Measurements from ENCODE around the gene NFIC.
A peak's percentile ranks its signal among the peaks of the same experiment; 100 is the strongest.

Gene NFIC

DNA sequence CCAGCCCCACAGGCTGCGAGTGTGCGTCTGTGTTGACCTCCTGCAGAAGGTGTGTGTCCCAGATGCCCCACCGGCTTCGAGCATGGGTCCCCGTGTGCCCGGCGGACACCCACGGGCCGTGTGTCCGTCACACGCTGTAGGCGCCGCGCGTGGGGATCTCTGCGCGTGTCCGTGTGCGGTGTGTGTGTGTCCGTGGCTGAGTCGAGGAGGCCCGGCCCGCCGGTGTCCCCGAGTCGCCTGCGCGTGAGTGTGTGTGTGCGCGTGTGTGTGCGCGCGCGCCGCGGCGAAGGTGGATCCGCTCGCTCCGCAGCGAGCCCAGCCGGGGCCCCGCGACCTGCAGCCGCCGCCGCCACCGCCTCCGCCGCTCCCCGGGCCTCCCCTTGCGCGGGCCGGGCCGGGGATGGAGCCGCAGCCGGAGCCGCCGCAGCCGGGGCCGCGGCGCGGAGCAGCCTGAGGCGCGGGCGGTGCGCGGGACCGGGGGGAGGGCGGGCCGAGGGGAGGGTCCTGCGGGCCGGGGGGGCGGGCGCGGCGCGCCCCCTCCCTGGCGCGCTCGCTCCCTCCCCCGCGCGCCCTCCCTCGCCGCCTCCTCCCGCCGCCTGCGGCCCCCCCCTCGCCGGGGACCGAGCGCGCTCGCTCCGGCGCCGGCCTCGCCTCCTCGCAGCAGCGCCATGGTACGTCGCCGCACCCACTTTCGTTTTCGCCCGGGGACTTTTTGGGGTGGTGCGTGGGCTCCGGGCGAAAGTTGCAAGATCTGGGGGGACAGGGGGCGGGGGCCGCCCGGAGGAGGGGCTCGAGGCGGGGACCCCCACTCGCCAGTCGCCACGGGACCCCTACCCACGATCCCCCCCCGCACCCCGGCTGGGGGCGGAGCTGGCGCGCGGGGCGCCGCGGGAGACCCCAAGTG lies 7.1 kb upstream of the NFIC start:
- DNase-seq (ENCODE audit: low read depth in 2 of 2): peak; percentile 51 to 54

DNA sequence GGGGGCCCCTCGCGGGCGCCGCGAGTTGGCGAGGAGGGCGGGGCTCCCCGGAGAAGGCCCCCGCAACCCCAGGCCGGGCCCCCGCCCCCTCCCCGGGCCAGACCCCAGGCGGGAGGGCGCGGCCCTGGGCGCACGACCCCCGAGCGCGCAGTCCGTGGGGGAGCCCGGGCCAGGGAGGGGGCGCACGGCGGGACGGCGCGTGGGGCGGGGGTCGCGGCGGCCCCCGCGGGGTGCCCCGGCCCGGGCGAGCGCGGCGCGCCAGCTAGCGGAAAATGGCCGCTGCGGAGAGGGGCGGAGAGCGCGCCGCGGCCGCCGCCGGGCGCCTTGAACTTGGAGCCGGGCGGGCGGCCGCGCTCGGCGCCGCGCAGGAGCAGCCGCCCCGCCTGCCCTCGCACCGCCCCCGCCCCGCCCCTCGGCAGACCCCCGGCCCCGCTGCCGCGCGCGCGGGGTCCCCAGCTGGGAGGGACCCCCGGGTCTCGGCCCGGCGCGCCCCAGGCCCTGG lies 6.4 kb upstream of the NFIC start:
- DNase-seq (ENCODE audit: low read depth in 2 of 2): peak in 1 of 2 donors; percentile 18

DNA sequence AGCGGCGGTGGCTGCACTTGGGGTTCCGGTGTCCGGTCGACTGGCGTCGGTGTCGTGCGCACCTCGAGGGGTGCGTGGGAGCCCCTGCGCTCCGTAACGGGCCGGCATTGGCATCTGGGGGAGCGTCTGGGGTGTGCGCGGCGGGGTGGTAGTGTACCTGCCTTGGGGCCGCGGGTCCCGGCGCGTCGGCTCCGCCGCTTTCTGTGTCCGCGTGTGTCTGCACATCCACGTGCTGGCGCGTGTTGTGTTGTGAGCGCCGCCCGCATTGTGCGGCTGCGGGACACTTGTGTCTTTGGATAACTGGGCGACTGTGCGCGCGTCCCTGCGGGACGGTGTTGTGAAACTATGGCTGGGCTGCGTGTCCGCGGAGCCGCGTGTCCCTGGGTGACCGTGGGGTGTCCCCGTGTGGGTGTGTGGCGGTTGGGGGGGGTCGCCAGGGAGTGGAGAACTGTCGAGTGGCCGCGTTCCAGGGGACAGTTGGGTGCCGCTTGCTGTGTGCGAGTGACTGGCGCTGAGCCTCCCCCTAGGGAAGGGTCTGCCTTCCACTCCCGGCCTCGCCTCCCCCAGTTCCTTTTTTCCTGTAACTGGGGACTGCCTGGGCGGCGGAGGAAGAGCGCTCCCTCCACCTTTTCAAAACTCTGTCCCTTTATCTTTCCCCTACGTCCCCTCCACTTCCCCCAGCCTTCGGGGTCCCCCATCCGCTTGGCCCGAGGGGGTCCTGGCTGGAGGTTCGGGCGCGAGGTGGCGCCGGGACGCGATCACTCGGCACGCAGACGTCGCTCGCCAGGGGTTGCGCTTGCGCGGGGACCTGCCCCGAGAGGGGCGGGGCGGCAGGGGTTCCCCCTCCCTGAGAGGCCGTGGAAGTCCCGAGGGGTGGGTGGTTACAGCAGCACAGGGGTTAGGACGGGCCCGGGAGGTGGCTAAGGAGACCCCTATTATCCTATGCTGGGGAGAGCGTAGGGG lies 5.7 kb upstream of the NFIC start:
- peak; percentile 70 to 75 for DNase-seq (ENCODE audit: low read depth in 2 of 2)

DNA sequence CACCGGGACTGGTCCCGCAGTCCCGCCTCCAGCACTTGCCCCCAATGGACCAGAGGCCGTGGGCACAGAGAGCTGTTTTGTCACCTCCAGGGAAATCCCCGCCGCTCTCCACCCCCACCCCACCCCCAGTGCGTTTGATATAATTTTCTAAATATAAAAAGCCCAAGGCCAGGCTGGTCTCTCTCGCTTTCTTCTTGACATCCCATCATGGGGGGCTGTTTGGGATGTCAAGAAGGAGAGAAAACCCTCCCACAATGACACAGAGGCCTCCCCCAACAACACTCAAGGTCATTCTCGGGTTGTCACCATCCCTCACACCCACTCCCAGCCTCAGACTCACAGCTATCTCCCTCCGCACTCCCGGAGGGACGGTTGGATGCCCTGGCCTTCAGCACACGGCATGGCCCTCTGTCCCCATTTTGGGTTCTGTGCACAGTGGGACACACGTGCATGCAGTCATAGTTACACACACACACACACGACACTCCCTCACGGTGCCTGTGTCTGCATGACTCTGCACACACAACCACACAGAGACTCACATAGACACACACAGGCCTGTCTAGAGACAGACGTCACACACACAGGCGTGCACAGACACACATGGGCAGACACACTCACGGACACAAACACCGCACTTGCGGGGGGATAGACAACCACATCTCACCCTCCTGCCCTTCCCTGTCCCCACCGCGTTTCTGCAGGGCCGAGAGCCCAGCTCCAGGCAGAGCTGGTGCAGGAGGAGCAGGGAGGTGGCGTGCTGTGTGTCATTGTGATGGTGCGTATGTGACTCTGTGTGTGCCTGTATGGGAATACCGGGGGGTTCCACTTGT lies 4.8 kb upstream of the NFIC start:
- DNase-seq (ENCODE audit: low read depth in 2 of 2): no peak

DNA sequence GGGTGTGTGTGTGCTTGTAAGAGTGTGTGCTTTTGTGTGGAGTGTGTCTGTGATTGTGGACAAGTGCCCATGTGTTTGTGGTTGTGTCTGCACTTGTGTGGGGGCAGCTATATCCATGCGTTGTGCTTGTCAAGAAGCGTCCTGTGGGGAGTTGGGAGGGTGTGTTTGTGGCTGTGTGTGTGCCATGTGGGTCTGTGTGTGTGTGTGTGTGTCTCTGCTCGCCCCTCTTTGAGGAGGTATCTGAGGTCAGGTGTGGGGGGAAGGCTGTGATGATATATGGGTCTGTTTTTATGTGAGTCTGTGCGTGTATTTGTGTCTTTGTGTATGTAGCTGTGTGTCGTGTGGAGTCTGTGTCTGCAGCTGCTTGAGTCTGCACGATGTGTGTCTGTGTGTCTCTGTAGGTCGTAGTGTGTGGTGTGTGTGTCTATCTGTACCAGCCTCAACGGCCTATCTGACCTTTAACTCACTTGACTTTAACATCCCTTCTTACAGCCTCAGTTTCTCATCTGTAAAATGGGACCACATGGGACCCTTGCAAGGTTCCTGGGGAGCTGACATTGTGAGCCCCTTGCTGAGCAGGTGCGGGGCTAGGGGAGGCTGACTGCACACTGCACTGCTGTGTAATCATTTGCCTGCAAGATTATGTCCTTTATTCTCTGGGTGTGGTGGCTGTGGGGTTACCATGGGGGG lies 4.0 kb upstream of the NFIC start:
- no peak for DNase-seq (ENCODE audit: low read depth in 2 of 2)

DNA sequence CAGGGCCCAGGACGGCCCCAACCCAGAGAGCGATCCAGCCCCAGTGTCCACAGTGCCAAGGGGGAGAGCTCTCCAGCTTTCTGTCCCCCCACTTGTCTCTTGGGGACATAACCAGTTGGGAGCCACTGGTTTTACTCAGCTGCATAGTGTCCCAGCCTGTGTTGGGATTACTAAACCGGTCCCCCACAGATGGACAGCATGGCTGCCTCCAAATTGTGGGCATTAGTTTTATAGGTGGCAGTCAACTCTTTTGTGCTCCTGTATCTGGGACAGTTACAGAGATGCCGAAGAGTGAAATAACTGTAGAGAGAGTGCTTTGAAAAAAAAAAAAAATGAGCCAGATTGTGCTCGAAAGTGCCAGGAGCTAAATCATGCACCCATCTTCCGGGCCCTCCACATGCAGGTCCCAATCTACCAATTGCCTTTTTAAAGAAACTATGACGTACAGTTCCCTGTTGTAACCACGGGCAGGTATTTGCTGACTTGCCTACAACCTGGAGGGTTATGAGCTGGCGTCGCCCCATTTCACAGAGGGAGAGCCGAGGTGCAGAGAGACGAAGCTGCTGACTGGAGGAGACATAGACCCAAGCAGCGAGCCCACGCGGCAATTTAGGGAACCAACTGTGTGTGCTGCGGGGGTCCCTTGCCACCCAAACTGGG lies 2.4 kb upstream of the NFIC start:
- DNase-seq (ENCODE audit: low read depth in 2 of 2): no peak

DNA sequence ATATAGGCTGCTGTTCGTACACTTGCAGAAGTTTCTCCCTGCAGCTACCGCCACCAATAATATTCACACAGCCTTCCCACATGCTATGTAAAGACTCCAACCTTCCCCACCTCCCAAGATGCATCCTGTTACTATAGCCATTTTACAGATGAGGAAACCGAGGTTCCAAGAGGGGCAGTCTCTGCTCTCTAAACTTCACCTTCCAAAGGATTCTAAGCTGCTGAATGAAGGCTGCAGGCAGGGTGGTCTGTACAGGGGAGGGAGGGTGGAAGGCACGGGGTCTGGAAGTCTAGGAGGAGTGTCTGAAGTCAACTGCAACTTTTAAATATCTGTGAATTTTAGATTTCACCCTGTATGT lies 1.9 kb upstream of the NFIC start:
- no peak for DNase-seq (ENCODE audit: low read depth in 2 of 2)

DNA sequence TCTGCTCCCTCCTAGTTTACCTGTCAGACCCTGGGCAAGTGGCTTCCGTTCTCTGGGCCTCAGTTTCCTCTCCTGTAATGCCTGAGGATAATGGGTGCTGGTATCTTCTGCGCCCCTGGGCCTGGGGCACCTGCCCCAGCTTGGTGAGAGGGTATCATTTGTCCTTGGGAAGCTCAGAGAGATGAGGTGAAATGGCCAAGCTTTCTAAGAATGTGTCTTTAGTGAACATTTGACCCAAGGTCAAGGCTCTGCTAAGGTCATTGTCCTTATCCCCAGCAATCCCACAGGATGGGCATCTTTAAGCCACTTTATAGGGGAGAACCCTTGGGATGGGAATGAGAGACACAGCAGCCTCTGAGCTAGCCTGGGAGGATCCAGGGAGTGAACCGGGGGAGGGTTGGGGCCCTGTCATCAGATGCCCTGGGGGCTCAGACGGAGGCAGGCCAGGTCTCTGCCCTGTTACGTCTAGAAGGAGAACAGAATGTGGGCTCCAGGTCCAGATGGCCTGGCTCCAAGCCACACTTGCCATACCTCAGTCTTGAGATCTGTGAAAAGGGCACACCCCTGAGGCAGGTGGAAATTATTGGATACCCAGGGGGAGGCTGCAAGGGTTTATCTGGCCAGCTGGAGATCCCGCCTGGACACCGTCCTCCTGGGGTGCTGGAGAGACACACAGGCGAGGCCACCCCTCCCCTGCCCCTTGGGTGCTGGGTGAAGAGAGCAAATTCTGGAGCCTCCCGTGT lies 1.1 kb upstream of the NFIC start:
- DNase-seq (ENCODE audit: low read depth in 2 of 2): no peak

DNA sequence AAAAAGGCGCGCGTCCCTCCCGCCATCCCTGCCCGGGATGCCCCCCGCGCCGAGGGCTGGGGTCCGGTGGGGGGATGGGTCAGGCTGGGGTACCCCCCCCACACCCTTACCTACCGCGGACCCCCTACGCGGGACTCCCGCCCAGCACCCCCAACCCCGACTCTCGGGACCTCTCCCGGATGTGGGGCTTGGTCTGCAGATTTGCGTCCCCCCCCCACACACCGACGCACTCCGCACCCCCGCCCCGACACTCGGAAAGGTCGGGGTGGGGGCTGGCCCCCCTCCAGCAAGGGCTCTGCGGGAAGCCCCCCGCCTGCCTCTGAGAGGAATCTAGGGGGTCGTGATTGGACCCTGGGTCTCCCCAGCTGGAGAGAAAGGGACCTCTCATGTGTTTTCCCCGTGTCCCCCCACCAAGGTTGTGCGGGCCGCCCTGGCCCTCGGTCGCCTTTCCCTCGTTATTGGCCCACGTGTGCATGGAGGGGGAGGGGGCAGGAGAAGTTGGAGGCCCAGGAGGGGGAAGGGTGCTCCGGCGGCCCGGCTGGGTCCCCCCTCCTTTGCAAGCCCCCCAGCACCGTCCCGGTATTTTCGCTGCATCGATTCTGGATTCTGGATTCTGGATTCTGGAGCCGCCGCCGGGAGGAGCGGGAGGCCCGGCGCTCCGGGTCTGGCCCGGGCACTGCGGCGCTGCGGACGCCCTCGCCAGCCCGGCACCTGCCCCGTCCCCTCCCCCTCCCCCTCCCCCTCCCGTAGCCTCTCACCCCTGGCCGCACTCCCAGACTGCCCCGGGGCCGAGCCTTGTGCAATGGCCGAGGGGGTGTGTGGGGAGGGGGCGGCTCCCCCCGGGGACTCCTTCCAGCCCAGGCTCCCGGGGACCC lies 607 bp downstream of the NFIC start:
- DNase-seq (ENCODE audit: low read depth in 2 of 2): no peak

DNA sequence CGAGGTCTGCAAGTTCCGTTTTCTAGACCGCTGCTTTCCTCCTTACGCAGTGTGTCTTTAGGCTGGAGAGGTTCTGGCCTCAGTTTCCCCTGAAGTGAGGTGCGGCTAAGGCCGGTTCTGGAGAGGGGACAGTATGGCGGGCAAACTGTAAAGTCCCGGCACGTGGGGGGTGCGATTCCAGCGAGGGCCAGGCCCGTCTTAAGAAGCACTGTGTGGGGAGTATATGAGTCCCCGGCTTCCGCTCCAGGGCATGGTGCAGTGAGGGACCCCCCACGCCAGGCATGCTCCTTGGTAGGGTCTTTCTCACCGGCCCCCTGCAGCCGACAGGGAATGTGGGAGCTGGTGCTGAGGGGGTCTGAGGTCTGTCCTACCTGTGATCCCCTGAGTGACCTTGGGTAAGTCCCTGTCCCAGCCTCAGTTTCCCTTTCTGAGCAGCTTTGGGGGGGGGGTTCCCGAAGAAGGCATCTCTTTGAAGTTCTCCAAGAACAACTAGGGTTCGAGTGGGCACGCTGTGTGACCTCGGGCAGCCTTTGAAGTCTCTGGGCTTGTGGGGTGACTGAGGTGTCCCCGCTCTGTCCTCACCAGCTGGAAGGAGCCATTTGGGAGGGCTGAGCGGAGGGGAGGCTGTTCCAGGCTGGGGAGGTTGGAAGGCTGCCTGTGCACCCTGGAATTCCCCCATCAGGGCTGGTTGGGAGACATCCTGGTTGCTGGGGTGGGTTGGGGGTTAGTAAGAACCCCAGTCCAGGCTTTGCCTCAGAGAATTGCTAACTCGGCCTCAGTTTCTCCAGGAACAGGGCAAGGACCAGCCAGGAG lies 1.5 kb downstream of the NFIC start:
- no peak for DNase-seq (ENCODE audit: low read depth in 2 of 2)

DNA sequence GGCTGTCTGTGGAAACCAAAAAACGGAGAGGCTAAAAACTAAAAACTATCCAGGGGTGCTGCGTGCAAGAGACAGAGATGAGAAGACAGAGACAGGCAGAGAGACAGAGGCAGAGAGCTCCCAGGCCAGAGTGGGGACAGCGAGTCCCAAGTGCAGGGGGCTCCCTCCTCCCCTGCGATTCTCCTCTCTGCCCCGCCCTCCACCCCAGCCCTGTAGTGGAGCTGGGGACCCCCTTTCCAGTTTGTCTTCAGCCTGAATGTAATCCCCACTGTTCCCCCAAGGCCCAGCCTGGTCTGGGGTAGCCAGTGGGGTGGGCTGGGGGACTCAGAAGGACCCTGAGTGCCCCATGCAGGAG lies 2.0 kb downstream of the NFIC start:
- no peak for DNase-seq (ENCODE audit: low read depth in 2 of 2)

DNA sequence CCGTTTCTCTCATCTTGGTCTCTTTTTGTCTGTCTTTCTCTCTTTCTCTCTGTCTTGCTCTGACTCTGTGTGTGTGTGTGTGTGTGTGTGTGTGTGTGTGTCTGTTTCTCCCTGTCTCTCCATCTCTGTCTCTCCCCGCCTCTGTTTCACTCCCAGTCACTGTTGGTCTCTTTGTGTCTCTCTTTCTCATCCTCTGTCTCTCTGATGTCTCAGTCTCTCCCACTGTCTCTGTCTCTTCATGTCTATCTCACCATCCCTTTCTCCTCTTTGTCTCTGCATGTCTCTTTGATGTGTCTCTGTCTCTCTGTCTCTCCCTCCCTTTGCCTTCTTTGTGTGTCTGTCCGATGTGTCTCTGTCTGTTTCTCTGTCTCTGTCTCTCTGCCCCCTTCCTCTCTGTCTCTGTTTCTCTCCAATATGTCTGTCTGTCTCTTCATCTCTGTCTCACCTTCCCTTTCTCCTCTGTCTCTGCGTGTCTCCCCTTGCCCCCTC lies 2.5 kb downstream of the NFIC start:
- DNase-seq (ENCODE audit: low read depth in 2 of 2): no peak

DNA sequence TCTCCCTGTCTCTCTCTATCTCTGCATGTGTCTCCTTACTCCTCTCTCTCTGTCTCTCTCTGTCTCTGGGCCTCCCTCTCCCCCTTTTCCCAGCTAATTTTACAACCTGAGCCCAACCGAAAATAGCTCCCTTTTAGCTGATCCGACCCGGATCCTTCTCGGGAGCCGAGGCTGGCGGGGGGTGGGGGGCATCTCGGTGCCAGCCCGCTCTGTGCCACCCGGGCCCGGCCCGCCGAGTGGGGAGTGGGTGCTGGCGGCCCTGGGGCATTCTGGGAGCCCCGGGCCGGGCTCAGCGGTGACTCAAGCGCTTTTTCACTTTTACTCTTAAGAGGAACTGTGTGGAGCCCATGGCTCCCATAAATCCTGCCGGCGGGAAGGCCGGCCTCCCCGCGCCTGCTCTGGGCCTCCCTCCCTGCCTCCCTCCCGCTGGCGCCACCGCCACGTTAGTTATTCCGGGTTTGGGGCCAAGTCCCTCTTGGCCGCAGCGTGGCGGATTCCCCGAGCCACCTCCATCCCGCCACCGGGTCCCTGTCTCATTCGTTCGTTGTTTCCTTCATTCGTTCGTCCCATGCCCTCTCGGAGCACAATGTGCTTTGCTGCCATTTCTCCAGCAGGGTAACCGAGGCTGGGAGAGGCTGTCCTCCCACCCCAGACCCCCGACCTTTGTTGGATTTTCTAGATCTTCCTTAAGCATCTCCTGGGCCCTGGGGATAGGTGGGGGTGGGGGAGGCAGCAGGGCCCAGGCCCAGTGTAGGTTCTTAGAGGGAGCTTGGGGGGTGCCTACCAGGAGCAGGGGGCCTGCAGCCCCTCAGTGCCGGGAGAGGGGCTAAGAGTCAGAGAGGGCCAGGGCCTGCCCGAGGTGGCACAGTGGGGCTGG lies 3.2 kb downstream of the NFIC start:
- no peak for DNase-seq (ENCODE audit: low read depth in 2 of 2)

DNA sequence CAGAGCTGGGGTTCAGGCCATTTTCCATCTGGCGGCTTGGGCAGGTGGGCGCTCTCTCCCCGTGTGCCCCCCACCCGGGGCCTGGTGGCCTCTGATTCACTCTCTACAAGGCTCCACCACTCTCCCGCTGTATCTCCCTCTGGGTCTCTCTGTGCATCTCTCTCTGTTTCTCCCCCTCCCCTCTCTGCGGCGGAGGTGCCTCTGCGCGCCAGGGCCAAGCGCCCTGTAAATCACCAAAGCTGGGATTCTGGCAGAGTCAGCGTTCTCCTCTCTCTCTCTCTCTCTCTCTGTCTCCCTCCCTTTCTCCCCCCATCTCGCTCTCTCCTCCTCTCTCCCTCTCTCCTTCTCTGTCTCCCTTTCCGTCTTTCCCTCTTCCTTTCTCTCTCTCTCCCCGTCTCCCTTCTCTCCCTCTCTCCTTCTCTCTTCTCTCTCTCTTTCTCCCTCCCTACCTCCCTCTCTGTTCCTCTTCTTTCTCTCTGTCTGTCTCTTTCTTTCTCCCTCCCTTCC lies 3.9 kb downstream of the NFIC start:
- no peak for DNase-seq (ENCODE audit: low read depth in 2 of 2)

DNA sequence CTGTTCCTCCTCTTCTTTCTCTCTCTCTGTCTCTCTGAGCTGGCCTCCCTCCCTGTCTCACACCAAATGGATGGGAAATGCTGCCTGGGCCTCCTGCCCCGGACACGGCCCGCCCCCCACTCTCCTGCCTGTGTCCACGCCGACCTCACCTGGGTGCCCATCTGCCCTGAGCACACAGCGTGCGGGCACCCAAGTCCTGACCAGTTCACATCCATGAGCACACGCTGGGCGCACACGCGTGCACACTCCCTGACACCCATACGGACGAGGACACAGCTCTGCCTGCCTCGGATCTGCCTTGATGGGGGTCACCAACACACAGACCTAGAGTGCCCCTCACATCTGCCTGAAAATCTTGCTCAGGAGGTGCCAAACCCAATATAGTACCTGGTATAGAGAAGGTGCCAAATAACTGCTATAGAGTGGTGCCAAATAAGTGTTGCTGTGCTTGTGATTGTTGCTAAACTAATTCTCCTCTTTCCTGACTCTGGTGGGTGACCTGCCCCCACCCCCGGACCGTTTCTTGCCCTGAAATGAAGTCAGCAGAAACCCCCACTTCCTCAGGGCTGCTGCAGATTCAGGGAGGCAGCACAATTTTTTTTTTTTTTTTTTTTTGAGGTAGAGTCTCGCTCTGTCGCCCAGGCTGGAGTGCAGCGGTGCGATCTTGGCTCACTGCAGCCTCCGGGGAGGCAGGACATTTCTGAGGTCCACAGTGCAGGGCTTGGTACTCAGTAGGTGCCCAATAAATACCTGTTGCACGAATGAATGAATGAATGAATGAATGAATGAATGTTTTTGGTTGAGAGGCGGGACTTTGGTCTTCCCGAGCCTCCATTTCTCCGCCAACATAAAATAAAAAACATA lies 4.6 kb downstream of the NFIC start:
- no peak for DNase-seq (ENCODE audit: low read depth in 2 of 2)

DNA sequence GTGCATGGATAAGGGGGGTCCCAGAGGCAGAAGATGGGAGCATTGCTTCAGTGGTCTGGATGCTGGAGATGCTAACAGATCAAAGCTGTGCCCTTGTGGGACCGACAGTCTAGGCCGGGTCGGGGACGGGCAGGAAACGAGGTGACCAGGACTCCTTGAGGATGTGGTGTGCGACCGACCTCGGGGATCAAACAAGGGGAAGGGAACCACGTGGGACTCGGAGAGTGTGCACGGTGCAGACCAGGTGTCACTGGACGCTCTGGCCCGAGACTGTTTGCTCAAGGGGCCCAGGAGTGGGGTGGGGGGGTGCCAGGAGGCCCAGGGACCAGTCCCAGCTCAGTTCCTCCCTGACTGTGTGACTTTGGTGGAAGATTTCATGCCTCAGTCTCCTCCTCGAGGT lies 6.0 kb downstream of the NFIC start:
- DNase-seq (ENCODE audit: low read depth in 2 of 2): no peak

Measured in activated CD4-positive, alpha-beta T cell treated with anti-CD3 and anti-CD28 coated beads for 24 hours (primary cell).